Tibial nerve (tissue), 4 donors: ENCODE results near the gene CROCC2.

ENCODE experiments used
- CTCF ChIP-seq, 5 experiments: fragments of 200-600 bp in 3 of 5; fragments of 450-650 bp in 2 of 5; sonication (generic) in 3 of 5; IDR thresholded peaks; one replicate each; pipeline ENCODE4 v1.5.1; 2016 to 2019; ENCODE audit warnings: antibody characterized with exemption in 5 of 5, mild to moderate bottlenecking in 3 of 5, moderate library complexity in 2 of 5
- EP300 ChIP-seq, 2 donors: sonication (generic); formaldehyde crosslinking; IDR thresholded peaks; one replicate each; pipeline ENCODE4 v1.6.1; 2017; ENCODE audit warnings: antibody characterized with exemption in 2 of 2, mild to moderate bottlenecking in 1 of 2
- POLR2A ChIP-seq, 2 donors: fragments of 450-650 bp; IDR thresholded peaks; one replicate each; pipeline ENCODE4 v1.6.1; 2017; ENCODE audit warnings: antibody characterized with exemption in 2 of 2, mild to moderate bottlenecking in 2 of 2, moderate library complexity in 2 of 2

GRCh38 chr2:241039416-241039815 lies 133.3 kb downstream of the CROCC2 start:
- TF ChIP-seq CTCF (IDR thresholded peaks at IDR 0.05) = no peak
- no peak for TF ChIP-seq POLR2A (IDR thresholded peaks at IDR 0.05)
- TF ChIP-seq EP300 (IDR thresholded peaks at IDR 0.05) = no peak
